DND-41 (cell line): ENCODE measurements around the gene USB1.

Experiments used
- ATAC-seq: fragments of 200-7000 bp; cut with Tn5 transposase; 3 replicates; pipeline ENCODE4 v1.9.1; 2021; ENCODE audit warnings: low read depth; ENCODE audit not compliant: insufficient read depth
- DNase-seq: peaks from one replicate; pipeline ENCODE4 v3.0.0-alpha.2; 2020
- H2AFZ ChIP-seq: 2 replicates; pipeline ENCODE4 v1.6.0; 2012; ENCODE audit warnings: low read depth, low read length
- H3K27ac ChIP-seq: 2 replicates; pipeline ENCODE4 v1.5.1; 2012; ENCODE audit warnings: low read length, inconsistent platforms
- H3K27me3 ChIP-seq: fragments of 200-600 bp; sonication (generic); 2 replicates; pipeline ENCODE4 v1.6.0; 2012; ENCODE audit warnings: low read length, mild to moderate bottlenecking, inconsistent platforms; ENCODE audit not compliant: insufficient read depth, poor library complexity
- H3K36me3 ChIP-seq: 2 replicates; pipeline ENCODE4 v1.5.1; 2012; ENCODE audit warnings: low read length, inconsistent platforms; ENCODE audit not compliant: insufficient read depth
- H3K4me1 ChIP-seq: 2 replicates; pipeline ENCODE4 v1.5.1; 2012; ENCODE audit warnings: mild to moderate bottlenecking, low read length; ENCODE audit not compliant: insufficient read depth
- H3K4me2 ChIP-seq: 2 replicates; pipeline ENCODE4 v1.6.0; 2012; ENCODE audit warnings: mild to moderate bottlenecking, moderate library complexity, low read length, inconsistent platforms; ENCODE audit not compliant: insufficient read depth
- H3K4me3 ChIP-seq, 2 experiments: fragments of 200-600 bp in 1 of 2; shearing (Covaris generic) in 1 of 2; 2 replicates each; pipeline ENCODE4 v1.5.1; 2012 to 2016; ENCODE audit warnings: inconsistent platforms in 2 of 2, low read length in 2 of 2, mild to moderate bottlenecking in 2 of 2, low read depth in 1 of 2, moderate library complexity in 1 of 2
- H3K79me2 ChIP-seq: 2 replicates; pipeline ENCODE4 v1.6.0; 2012; ENCODE audit warnings: low read length, inconsistent platforms; ENCODE audit not compliant: insufficient read depth
- H3K9ac ChIP-seq: 2 replicates; pipeline ENCODE4 v1.6.0; 2012; ENCODE audit warnings: low read depth, mild to moderate bottlenecking, inconsistent platforms, low read length, moderate library complexity
- H3K9me3 ChIP-seq: 2 replicates; pipeline ENCODE4 v1.5.1; 2012; ENCODE audit warnings: low read length, moderate library complexity, mild to moderate bottlenecking, inconsistent platforms; ENCODE audit not compliant: insufficient read depth, severe bottlenecking
- H4K20me1 ChIP-seq: 2 replicates; pipeline ENCODE4 v1.6.0; 2012; ENCODE audit warnings: low read length; ENCODE audit not compliant: insufficient read depth
- CTCF ChIP-seq: IDR thresholded peaks from 2 replicates; pipeline ENCODE4 v1.5.1; 2012; ENCODE audit warnings: borderline replicate concordance, low read length, moderate library complexity, mild to moderate bottlenecking; ENCODE audit not compliant: poor library complexity, severe bottlenecking; ENCODE audit errors: extremely low read depth
- EZH2 ChIP-seq: IDR thresholded peaks from 3 replicates; pipeline ENCODE4 v1.6.1; 2012; ENCODE audit warnings: borderline replicate concordance, low read depth, mild to moderate bottlenecking, moderate library complexity, low read length, inconsistent platforms; ENCODE audit not compliant: severe bottlenecking

USB1 gene

GRCh38 chr16:57966986-57967385, 34.2 kb upstream of the USB1 start:
- H3K4me2 ChIP-seq: no peak overlapping the region
- no peaks in the 10 kb centered on the region for H3K36me3 ChIP-seq
- no peaks in the 10 kb centered on the region for H3K4me1 ChIP-seq
- H3K27ac ChIP-seq: no peak overlapping the region
- H2AFZ ChIP-seq: no peak overlapping the region
- H3K4me3 ChIP-seq: no peak overlapping the region
- no peaks in the 10 kb centered on the region; the same call in 1 of the 2 replicates for H4K20me1 ChIP-seq
- H3K9ac ChIP-seq: no peak overlapping the region
- ATAC-seq (no peak), DNase-seq (no peak)
- no peaks in the 10 kb centered on the region for H3K79me2 ChIP-seq
- no peaks in the 10 kb centered on the region for H3K9me3 ChIP-seq
- H3K27me3 ChIP-seq: no peaks in the 10 kb centered on the region
- TF ChIP-seq CTCF (no peak), EZH2 (no peak)

- Histone ChIP-seq H3K79me2 (no peaks in the 10 kb centered on the region), H3K36me3 (no peaks in the 10 kb centered on the region), H3K27me3 (no peaks in the 10 kb centered on the region), H3K9ac (no peak overlapping the region), H3K4me1 (no peaks in the 10 kb centered on the region), H3K4me2 (no peak overlapping the region), H3K27ac (no peak overlapping the region), H3K4me3 (no peak overlapping the region), H4K20me1 (no peaks in the 10 kb centered on the region), H3K9me3 (no peaks in the 10 kb centered on the region), H2AFZ (no peak overlapping the region)
- no peak for ATAC-seq
- DNase-seq: no peak
- no peak for TF ChIP-seq CTCF
- TF ChIP-seq EZH2: no peak
Observed at GRCh38 chr16:57967916-57968315, 33.3 kb upstream of the USB1 start.

GRCh38 chr16:57969451-57970123, 31.6 kb upstream of the USB1 start:
- H3K79me2 ChIP-seq: no peaks in the 10 kb centered on the region
- H3K27ac ChIP-seq: no peak overlapping the region
- no peak overlapping the region for H3K9ac ChIP-seq
- no peak overlapping the region for H2AFZ ChIP-seq
- no peak overlapping the region for H3K4me2 ChIP-seq
- H3K4me1 ChIP-seq: no peaks in the 10 kb centered on the region
- TF ChIP-seq EZH2 (no peak), CTCF (no peak)
- no peaks in the 10 kb centered on the region for H3K27me3 ChIP-seq
- no peak overlapping the region for H3K4me3 ChIP-seq
- no peaks in the 10 kb centered on the region for H4K20me1 ChIP-seq
- no peak for ATAC-seq
- H3K9me3 ChIP-seq: no peaks in the 10 kb centered on the region
- no peaks in the 10 kb centered on the region for H3K36me3 ChIP-seq
- no peak for DNase-seq

GRCh38 chr16:57970319-57970718, 30.9 kb upstream of the USB1 start:
- H3K4me3 ChIP-seq: no peak overlapping the region
- no peaks in the 10 kb centered on the region for H3K27me3 ChIP-seq
- no peaks in the 10 kb centered on the region for H3K9me3 ChIP-seq
- no peaks in the 10 kb centered on the region for H3K4me1 ChIP-seq
- H3K9ac ChIP-seq: no peak overlapping the region
- DNase-seq (no peak), ATAC-seq (no peak)
- no peaks in the 10 kb centered on the region for H4K20me1 ChIP-seq
- H2AFZ ChIP-seq: no peak overlapping the region
- H3K36me3 ChIP-seq: no peaks in the 10 kb centered on the region
- TF ChIP-seq EZH2 (no peak), CTCF (no peak)
- no peak overlapping the region for H3K27ac ChIP-seq
- H3K79me2 ChIP-seq: no peaks in the 10 kb centered on the region
- no peak overlapping the region for H3K4me2 ChIP-seq
